Stimulated activated CD4-positive, alpha-beta T cell treated with anti-CD3 and anti-CD28 coated beads, Interleukin-4, amount 100 ng/mL, for 1 hour (primary cell): Measurements from ENCODE around the gene MMP17.
"Not testable (repeated sequence)": the region's sequence is repeated elsewhere in the genome, so short reads cannot be mapped to it uniquely, and the experiment has no call there.

Experiments used
- DNase-seq: peaks from one replicate; pipeline ENCODE4 v3.0.0-alpha.2; 2020

MMP17 gene

GRCh38 chr12:131800594-131801135 lies 27.5 kb upstream of the MMP17 start:
- no peak for DNase-seq

DNA sequence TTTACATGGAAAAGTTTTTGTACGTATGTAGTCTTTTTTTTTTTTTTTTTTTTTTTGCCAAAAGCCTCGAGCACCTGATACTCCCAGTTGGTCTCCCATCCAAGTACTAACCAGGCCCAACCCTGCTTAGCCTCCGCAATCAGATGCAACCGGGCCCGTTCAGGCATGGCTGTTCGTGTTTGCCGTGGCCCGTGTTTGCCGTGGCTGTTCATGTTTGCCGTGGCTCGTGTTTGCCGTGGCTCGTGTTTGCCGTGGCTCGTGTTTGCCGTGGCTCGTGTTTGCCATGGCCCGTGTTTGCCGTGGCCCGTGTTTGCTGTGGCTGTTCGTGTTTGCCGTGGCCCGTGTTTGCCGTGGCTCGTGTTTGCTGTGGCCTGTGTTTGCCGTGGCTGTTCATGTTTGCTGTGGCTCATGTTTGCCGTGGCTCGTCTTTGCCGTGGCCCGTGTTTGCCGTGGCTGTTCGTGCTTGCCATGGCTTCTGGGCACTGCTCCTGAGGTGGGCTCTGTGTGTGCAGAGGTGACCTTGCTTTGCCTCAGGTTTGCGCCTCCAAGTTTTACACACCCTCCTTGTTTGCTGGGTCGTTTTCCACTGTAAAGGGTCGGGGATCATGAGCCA lies 26.8 kb upstream of the MMP17 start:
- no peak for DNase-seq

- DNase-seq, result no peak
Measured at GRCh38 chr12:131803961-131804521, 24.2 kb upstream of the MMP17 start.

DNA sequence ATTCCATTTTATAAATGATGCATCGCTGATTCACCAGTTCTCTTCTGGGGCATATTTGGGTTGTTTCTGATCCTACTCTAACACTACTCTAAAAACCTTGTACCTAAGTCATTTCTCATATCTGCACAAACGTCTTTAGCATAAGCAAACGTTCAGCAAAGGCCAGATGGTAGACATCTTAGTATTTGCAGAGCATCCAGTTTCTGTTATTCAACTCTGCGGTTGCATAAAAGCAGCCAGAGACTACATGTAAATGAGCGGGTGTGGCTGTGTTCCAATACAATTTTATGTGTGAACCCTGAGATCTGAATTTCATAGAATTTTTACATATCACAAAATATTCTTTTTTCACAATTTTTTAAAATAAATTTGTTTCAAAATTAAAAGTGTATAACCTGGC lies 22.8 kb upstream of the MMP17 start:
- DNase-seq, result no peak

- DNase-seq, result no peak
Measured at GRCh38 chr12:131806674-131807073, 21.5 kb upstream of the MMP17 start.

- DNase-seq, result no peak
Measured at GRCh38 chr12:131808744-131809371, 19.3 kb upstream of the MMP17 start.

DNA sequence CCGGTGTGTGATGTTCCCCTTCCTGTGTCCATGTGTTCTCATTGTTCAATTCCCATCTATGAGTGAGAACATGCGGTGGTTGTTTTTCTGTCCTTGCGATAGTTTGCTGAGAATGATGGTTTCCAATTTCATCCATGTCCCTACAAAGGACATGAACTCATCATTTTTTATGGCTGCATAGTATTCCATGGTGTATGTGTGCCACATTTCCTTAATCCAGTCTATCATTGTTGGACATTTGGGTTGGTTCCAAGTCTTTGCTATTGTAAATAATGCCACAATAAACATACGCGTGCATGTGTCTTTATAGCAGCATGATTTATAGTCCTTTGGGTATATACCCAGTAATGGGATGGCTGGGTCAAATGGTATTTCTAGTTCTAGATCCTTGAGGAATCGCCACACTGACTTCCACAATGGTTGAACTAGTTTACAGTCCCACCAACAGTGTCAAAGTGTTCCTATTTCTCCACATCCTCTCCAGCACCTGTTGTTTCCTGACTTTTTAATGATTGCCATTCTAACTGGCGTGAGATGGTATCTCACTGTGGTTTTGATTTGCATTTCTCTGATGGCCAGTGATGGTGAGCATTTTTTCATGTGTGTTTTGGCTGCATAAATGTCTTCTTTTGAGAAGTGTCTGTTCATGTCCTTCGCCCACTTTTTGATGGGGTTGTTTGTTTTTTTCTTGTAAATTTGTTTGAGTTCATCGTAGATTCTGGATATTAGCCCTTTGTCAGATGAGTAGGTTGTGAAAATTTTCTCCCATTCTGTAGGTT lies 18.5 kb upstream of the MMP17 start:
- not testable (repeated sequence) for DNase-seq

GRCh38 chr12:131810726-131811125 lies 17.5 kb upstream of the MMP17 start:
- no peak for DNase-seq

- no peak for DNase-seq
Measured at GRCh38 chr12:131815131-131815530, 13.1 kb upstream of the MMP17 start.

DNA sequence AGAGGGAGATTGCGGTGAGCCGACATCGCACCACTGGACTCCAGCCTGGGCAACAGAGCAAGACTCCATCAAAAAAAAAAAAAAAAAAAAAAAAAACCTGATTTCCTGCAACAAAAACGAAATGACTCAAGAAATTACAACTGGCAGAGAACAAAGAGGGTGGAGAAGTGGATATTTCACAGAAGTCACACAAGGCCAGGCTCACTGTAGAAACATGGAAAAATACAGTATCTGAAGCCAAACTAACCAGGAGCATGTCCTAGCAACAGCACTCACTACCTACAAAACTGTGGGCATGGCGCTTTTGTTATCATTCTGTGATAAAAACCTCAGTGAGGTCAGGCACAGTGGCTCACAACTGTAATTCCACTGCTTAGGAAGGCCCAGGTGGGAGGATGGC lies 11.7 kb upstream of the MMP17 start:
- DNase-seq, result no peak

DNA sequence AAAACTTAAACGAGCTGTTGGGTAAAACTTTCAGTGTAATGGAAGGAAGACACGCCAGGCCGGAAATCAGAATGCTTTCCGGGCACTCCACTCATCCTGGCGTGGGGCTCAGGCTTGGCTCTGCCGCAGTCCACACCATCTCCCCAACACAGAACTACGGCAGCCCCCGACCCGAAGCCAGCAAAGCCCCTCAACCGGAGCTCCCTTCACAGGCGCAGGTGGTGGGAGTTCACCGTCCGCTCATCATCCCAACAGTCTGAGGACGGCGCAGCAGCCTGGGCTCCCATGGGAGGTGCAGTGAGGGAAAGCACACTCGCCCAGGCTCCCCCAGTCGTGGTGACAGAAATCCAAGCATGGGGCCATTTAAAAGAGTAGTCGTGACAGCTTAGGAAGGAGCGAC lies 11.0 kb upstream of the MMP17 start:
- no peak for DNase-seq

- no peak for DNase-seq
Measured at GRCh38 chr12:131818821-131819585, 9.2 kb upstream of the MMP17 start.

DNA sequence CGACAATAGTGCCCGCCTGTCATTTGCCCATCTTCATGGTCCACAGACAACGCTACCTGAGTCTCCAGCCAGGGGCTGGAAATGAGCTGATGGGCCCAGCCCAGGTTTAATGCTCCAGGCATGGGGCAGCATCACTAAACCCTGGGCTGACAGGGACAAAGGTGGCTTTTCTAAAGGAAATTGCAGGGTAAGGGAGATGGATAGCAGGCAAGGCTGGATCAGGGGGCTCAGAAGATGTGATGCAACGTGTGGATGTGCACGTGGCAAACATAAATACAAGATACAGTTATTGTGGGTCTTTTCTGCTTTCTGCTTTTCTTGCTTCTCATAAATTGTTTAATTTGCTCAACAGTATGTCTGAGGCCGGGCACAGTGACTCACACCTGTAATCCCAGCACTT lies 3.7 kb upstream of the MMP17 start:
- DNase-seq, result no peak

- no peak for DNase-seq
Measured at GRCh38 chr12:131825146-131825892, 2.9 kb upstream of the MMP17 start.

- DNase-seq, result no peak
Measured at GRCh38 chr12:131826097-131826928, 1.9 kb upstream of the MMP17 start.

DNA sequence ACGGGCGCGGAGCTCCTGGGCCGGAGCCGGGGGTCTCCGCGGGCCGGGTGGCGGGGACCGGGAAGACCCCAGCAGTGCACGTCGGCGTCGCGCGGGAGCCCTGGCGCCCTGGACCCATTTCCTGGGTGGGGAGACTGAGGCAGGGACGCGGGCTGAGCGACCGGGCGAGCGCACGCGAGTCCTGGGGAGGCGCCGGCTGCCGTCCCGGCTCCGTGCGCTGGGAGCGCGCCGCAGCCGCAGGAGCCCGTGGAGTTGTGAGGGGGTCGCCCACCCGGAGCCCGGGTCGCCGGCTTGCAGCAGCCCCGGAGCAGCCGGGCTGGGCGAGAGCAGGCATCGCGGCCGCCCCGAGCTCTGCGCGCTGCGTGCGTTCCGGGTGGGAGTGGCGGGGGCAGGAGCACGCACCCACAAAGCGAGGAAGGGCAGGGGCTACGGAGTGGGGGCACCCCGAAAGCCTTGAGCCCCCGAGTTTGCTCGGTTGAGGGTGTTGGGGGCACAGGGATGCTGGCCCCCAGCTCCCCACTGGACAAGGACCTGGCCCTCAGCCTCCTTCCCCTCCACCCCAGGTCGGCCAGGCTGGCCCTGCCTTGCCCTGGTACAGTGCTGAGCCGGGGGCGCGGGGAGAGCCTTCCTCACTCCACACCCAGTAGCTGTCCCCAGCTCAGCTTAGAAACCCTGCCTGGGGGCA lies 620 bp downstream of the MMP17 start:
- DNase-seq, result peak; percentile 23

DNA sequence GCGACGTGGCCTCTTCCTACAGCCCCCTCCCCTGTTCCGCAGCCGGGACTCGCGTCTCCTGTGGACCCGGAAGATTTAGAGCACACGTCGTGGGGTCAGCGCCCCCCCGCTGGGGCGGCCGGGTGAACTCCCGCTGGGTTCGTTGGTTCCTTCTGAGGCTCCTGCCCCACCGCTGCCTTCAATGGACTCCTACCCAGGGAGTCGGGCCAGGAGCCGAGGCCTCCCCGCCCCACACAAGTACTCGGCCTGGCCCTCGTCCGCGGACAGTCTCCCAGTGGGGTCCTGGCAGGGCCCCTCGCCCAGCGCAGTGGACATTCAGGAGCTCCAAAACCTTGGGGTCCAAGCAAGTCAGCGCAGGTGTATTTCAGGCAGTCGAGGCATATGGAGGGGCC lies 1.2 kb downstream of the MMP17 start:
- no peak for DNase-seq

DNA sequence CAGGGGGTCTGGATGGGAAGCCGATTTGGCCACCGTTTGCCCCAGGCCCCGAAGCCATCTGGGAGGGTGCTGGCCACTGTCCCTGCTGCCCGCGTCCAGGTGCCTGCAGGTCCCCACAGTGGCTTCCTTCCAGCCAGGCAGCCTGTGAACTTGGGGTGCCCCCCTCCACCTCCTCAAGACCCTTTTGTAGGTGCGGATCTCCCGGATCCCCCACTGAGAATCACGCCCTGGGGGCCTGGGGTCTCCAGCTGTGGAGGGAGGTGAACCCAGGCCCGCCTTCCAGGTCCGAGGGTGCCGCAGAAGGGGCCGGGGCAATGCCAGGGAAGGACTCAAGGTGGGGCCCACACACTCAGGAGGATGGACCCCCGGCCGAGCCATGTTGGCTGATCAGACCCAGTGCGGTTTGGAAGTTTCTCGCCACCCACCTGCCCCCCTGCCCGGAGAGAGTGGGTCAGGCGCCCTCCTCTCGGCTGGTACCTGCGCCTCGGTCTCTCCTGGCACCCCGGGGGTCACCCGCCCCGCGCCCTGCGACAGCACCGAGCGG lies 1.7 kb downstream of the MMP17 start:
- DNase-seq, result no peak

DNA sequence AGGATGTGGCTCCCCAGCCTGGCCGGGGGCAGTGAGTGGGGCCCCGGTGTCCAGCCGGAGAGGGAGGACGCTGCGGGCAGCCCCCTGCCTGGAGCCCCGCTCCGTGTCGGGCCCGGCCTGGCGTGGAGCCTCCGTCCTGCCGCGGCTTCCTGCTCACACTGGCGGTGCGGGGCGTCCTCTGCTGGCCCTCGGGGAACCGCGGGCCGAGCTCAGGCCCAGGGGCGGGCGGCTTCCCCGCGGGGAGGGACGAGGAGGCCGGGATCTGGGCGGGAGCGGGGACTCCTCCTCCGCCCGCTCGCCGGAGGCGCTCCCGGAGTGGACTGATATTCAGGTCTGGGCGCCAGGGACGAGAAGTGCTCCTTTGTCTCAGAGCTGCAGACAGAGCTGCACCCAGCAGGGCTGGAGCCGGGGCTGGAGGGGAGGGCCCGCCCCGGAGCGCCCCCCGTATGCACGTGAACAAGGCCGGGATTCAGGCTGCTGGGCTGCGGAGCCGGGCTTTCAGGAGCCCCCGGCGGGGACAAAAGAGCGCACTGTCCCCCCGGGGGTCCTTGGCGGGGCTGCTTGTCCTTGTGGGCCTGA lies 2.2 kb downstream of the MMP17 start:
- peak; percentile 24 for DNase-seq
